Fibroblast of skin of scalp (primary cell): ENCODE results near the gene LIN7A.

Experiments
- DNase-seq: peaks from one replicate; pipeline ENCODE4 v3.0.0-alpha.2; 2013

LIN7A gene

DNA sequence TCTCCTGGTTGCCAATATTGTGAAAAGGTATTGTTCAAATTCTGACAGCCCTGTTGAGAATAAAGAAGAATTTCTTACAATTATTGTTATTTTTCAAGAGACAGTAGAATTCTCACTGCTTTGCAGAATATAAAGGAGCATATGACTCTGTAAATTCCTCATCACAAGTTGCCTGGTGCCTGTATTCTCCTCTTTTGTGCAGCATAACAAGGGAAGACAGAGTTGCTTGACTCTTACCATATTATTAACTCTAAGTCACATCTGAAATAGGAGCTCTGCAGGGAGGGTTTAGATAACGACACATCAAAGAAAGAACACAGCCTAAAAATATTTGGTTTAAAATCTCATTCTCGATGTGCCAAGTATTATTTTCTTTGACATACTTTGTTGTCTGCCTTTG, 189.9 kb downstream of the LIN7A start:
- no peak for DNase-seq

DNA sequence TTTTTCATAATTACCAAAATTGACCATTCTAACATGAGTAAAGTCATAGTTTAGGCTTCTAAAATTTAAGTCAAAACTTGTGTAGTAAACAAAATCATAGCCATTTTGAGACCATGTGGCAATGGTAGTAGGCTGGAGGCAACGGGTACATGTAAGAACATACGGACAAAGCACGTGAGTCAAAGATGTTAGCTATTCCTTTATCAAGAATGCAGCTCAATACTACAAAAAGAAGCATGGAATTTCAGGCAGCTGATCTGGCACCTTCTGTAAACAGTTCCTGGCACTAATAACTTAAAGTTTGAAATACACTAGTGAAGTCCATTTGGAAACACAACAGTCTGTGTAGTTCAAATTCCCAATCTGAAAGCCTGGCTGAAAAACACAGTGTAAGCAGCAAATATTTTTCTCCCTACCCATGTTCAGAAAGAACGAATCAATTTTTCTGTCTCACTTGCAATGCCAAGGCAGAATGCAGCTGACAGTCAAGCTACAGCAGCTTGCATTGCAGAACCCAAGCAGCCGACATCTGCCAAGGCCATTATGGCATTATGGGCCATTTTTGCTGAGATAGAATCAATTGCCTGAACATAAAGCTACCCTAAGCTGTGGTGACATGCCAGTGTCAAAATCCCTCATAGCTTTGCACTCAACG, 191.8 kb downstream of the LIN7A start:
- no peak for DNase-seq
